ENCODE data around the gene PALM. TPM values are rescaled to one million over a fixed set of nuclear protein-coding genes. Genes with fewer than 3 reads are reported as not detected.
A peak's percentile ranks its signal among the peaks of the same experiment; 100 is the strongest.

The PALM gene
- total RNA-seq, 1 experiment from 2014 or later, result 14.4 TPM

- in situ Hi-C loops (cut with HindIII; ENCODE audit: low pct_unique_long_range_greater_than_20kb, low sequenced_read_pairs) (no loop called here), intact Hi-C loops (cut with micrococcal nuclease; ENCODE audit: unreplicated experiment) (loop anchor here (5.0 kb wide), 1 partner anchor 62 kb away; no protein-coding TSS in a partner anchor)
- ChIA-PET CTCF (interaction anchor here (0.5 kb wide), 1 partner anchor 43 kb away, joined by 6 read pairs; no protein-coding TSS in a partner anchor), POLR2A (no interaction called here)
- no TSS peak for BruUV-seq (replicated peaks)
- no peaks in the 10 kb centered on the region for H3K36me3 ChIP-seq (ENCODE audit: control insufficient read depth, insufficient read depth, low read length)
- no peak overlapping the region for H3K27ac ChIP-seq (ENCODE audit: low read length)
- no peaks in the 10 kb centered on the region for H3K27me3 ChIP-seq (ENCODE audit: control insufficient read depth, insufficient read depth, low read length)
- ATAC-seq (peak; percentile 43; the same call in 1 of the 2 replicates), DNase-seq (ENCODE audit: low read depth, low spot score) (no peak)
- TF ChIP-seq, protein P1, sequence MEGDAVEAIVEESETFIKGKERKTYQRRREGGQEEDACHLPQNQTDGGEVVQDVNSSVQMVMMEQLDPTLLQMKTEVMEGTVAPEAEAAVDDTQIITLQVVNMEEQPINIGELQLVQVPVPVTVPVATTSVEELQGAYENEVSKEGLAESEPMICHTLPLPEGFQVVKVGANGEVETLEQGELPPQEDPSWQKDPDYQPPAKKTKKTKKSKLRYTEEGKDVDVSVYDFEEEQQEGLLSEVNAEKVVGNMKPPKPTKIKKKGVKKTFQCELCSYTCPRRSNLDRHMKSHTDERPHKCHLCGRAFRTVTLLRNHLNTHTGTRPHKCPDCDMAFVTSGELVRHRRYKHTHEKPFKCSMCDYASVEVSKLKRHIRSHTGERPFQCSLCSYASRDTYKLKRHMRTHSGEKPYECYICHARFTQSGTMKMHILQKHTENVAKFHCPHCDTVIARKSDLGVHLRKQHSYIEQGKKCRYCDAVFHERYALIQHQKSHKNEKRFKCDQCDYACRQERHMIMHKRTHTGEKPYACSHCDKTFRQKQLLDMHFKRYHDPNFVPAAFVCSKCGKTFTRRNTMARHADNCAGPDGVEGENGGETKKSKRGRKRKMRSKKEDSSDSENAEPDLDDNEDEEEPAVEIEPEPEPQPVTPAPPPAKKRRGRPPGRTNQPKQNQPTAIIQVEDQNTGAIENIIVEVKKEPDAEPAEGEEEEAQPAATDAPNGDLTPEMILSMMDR (IDR thresholded peaks at IDR 0.05), result no peak
- TF ChIP-seq SIN3A (IDR thresholded peaks at IDR 0.05; ENCODE audit: borderline replicate concordance, insufficient read depth, low read depth, low read length) (no peak), TCF7L2 (IDR thresholded peaks at IDR 0.05; ENCODE audit: low read depth, low read length) (no peak)
- H3K4me3 ChIP-seq (ENCODE audit: low read depth in 2 of 2, low read length in 2 of 2), result no peak overlapping the region
- peaks cover 6% of the 10 kb centered on the region for H3K4me1 ChIP-seq (ENCODE audit: control insufficient read depth, insufficient read depth, low read length)
- H3K9me3 ChIP-seq (ENCODE audit: control insufficient read depth, insufficient read depth, low read depth, low read length), result no peaks in the 10 kb centered on the region
Measured at GRCh38 chr19:670609-671075, 38.1 kb upstream of the PALM start.

- no peaks in the 10 kb centered on the region for H3K9me3 ChIP-seq (ENCODE audit: control insufficient read depth, insufficient read depth, low read depth, low read length)
- TF ChIP-seq TCF7L2 (IDR thresholded peaks at IDR 0.05; ENCODE audit: low read depth, low read length) (no peak), SIN3A (IDR thresholded peaks at IDR 0.05; ENCODE audit: borderline replicate concordance, insufficient read depth, low read depth, low read length) (no peak), POLR2AphosphoS5 (IDR thresholded peaks at IDR 0.05; ENCODE audit: low read depth, low read length) (no peak)
- TF ChIP-seq, protein P2, sequence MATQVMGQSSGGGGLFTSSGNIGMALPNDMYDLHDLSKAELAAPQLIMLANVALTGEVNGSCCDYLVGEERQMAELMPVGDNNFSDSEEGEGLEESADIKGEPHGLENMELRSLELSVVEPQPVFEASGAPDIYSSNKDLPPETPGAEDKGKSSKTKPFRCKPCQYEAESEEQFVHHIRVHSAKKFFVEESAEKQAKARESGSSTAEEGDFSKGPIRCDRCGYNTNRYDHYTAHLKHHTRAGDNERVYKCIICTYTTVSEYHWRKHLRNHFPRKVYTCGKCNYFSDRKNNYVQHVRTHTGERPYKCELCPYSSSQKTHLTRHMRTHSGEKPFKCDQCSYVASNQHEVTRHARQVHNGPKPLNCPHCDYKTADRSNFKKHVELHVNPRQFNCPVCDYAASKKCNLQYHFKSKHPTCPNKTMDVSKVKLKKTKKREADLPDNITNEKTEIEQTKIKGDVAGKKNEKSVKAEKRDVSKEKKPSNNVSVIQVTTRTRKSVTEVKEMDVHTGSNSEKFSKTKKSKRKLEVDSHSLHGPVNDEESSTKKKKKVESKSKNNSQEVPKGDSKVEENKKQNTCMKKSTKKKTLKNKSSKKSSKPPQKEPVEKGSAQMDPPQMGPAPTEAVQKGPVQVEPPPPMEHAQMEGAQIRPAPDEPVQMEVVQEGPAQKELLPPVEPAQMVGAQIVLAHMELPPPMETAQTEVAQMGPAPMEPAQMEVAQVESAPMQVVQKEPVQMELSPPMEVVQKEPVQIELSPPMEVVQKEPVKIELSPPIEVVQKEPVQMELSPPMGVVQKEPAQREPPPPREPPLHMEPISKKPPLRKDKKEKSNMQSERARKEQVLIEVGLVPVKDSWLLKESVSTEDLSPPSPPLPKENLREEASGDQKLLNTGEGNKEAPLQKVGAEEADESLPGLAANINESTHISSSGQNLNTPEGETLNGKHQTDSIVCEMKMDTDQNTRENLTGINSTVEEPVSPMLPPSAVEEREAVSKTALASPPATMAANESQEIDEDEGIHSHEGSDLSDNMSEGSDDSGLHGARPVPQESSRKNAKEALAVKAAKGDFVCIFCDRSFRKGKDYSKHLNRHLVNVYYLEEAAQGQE (IDR thresholded peaks at IDR 0.05; ENCODE audit: insufficient read depth in 1 of 2, low read depth in 2 of 2, low read length in 1 of 2), result no peak
- TF ChIP-seq, protein P1 (IDR thresholded peaks at IDR 0.05), result no peak
- ChIA-PET CTCF (interaction anchor here (1.0 kb wide), 1 partner anchor 60 kb away, joined by 4 read pairs; no protein-coding TSS in a partner anchor), POLR2A (interaction anchor here (0.7 kb wide), 1 partner anchor 301 kb away, joined by 6 read pairs; no protein-coding TSS in a partner anchor)
- in situ Hi-C loops (cut with HindIII; ENCODE audit: low pct_unique_long_range_greater_than_20kb, low sequenced_read_pairs), result no loop called here
- no peaks in the 10 kb centered on the region for H3K36me3 ChIP-seq (ENCODE audit: control insufficient read depth, insufficient read depth, low read length)
- ATAC-seq (no peak), DNase-seq (ENCODE audit: low read depth, low spot score) (no peak)
- H3K27ac ChIP-seq (ENCODE audit: low read length), result no peak overlapping the region
- BruUV-seq (replicated peaks), result no TSS peak
- H3K4me1 ChIP-seq (ENCODE audit: control insufficient read depth, insufficient read depth, low read length), result peaks cover 22% of the 10 kb centered on the region
- no peak overlapping the region for H3K4me3 ChIP-seq (ENCODE audit: low read depth in 2 of 2, low read length in 2 of 2)
- intact Hi-C loops (cut with micrococcal nuclease; ENCODE audit: unreplicated experiment), result loop anchor here (5.0 kb wide), 1 partner anchor 58 kb away; no protein-coding TSS in a partner anchor
- H3K27me3 ChIP-seq (ENCODE audit: control insufficient read depth, insufficient read depth, low read length), result no peaks in the 10 kb centered on the region
Measured at GRCh38 chr19:674282-675151, 34.2 kb upstream of the PALM start.
